Upper lobe of right lung (tissue), 1 donor: Measurements from ENCODE around the gene SLC6A18. TPM values are rescaled to one million over a fixed set of nuclear protein-coding genes. Genes with fewer than 3 reads are reported as not detected.

Experiments
- ATAC-seq: fragments of 200-7000 bp; cut with Tn5 transposase; one replicate; pipeline ENCODE4 v1.9.1; 2020; ENCODE audit warnings: mild to moderate bottlenecking, moderate library complexity
- DNase-seq: peaks from one replicate; pipeline ENCODE4 v3.0.0-alpha.2; 2020
- H3K27ac ChIP-seq: fragments of 200-600 bp; one replicate; pipeline ENCODE4 v1.8.0; 2022
- H3K27me3 ChIP-seq: fragments of 200-600 bp; one replicate; pipeline ENCODE4 v1.8.0; 2022; ENCODE audit warnings: mild to moderate bottlenecking
- H3K36me3 ChIP-seq: fragments of 200-600 bp; one replicate; pipeline ENCODE4 v1.8.0; 2022
- H3K4me1 ChIP-seq: fragments of 200-600 bp; one replicate; pipeline ENCODE4 v1.8.0; 2022
- H3K4me3 ChIP-seq: fragments of 200-600 bp; one replicate; pipeline ENCODE4 v1.8.0; 2022; ENCODE audit warnings: mild to moderate bottlenecking
- H3K9me3 ChIP-seq: fragments of 200-600 bp; one replicate; pipeline ENCODE4 v1.8.0; 2022
- CTCF ChIP-seq: fragments of 200-600 bp; IDR thresholded peaks from one replicate; pipeline ENCODE4 v1.8.0; 2022; ENCODE audit warnings: antibody characterized with exemption
- intact Hi-C: fragments of 100-400 bp; cut with DNase I; formaldehyde crosslinking; loops from one replicate; pipeline ENCODE4 v1.11.0; 2022
- total RNA-seq: library from RNA; stranded (reverse); fragmentation: NEBNext Ultra II Directional; extraction: Animal tissue kit (Norgen Biotek cat#: 25700); gene quantifications from one replicate; pipeline ENCODE4 v1.2.1, GENCODE V29; 2021
- donor health status: DM: no; HTN: yes; CAD: no; lungs with severe emphysema.

The SLC6A18 gene
- total RNA-seq, 1 donor from 2014 or later, result not detected

DNA sequence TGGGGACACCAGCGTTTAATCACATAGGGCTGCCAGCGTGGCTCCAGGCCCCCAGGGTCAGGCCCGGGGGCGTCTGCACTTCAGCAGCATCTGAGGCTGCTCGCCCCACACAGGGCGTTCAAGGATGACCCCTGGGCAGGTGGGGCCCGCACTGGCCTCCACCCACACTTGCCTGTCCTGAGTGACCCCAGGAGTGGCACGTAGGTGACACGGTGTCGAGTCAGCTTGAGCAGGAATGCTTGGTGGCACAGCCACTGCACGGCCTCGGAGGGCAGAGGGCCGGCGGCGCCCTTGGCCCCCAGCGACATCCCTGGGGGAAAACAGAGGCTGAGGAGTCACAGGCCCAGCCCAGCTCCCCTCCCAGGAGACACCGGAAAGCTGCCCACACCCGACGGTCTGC is 29.0 kb downstream of the SLC6A18 start:
- intact Hi-C loops, result no loop called here
- Histone ChIP-seq H3K4me1 (no peaks in the 10 kb centered on the region), H3K4me3 (no peak overlapping the region), H3K9me3 (no peaks in the 10 kb centered on the region), H3K27me3 (no peaks in the 10 kb centered on the region), H3K27ac (no peak overlapping the region), H3K36me3 (no peaks in the 10 kb centered on the region)
- no peak for TF ChIP-seq CTCF
- ATAC-seq (no peak), DNase-seq (no peak)

DNA sequence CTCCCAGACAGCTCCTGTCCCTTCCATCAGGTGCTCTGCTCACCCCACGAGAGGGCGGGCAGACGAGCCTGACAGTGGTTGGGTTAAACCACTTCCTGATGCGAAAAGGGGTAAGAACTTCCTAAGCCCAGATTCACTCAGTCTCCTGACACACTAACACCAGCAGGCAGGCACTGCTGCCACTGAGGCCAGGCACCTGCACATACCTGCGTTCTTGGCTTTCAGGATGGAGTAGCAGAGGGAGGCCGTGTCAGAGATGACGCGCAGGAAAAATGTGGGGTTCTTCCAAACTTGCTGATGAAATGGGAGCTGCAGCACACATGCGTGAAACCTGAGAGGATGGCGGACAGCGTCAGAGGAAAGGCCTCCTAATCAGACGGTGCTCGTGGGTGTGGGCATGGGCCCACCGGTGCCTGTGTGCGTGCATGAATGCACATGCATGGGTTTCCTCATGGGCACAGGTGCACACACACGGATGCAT is 29.9 kb downstream of the SLC6A18 start:
- DNase-seq, result no peak
- no peaks in the 10 kb centered on the region for H3K36me3 ChIP-seq
- H3K4me1 ChIP-seq, result no peaks in the 10 kb centered on the region
- no peaks in the 10 kb centered on the region for H3K9me3 ChIP-seq
- no peak overlapping the region for H3K27ac ChIP-seq
- no peak for ATAC-seq
- intact Hi-C loops, result no loop called here
- no peak for TF ChIP-seq CTCF
- H3K27me3 ChIP-seq, result no peaks in the 10 kb centered on the region
- H3K4me3 ChIP-seq, result no peak overlapping the region

DNA sequence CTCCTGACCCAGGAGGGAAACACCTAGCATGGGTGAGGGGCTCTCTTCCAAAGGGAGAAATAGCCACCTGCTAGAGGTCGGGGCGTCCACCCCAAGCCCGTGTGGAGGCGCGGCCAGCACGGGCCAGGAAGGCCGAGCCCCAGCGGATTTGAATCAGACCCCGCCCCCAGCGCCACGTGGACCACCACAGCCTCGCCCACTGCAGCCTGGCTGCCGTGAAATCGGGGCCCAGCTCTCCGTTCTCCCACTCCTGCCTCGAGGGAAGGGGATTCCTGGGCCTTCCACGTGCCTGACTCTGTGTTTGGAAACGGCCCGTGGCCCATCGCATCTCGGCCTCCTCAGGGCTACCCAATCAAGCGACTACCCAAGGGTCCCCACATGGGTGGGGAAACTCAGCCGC is 31.6 kb downstream of the SLC6A18 start:
- no peak for ATAC-seq
- no peak for DNase-seq
- Histone ChIP-seq H3K4me3 (no peak overlapping the region), H3K9me3 (no peaks in the 10 kb centered on the region), H3K27me3 (no peaks in the 10 kb centered on the region), H3K27ac (no peak overlapping the region), H3K4me1 (no peaks in the 10 kb centered on the region), H3K36me3 (no peaks in the 10 kb centered on the region)
- intact Hi-C loops, result no loop called here
- no peak for TF ChIP-seq CTCF

GRCh38 chr5:1257363-1257762 is 32.2 kb downstream of the SLC6A18 start:
- H3K4me3 ChIP-seq, result no peak overlapping the region
- H3K9me3 ChIP-seq, result no peaks in the 10 kb centered on the region
- intact Hi-C loops, result no loop called here
- H3K27me3 ChIP-seq, result no peaks in the 10 kb centered on the region
- no peaks in the 10 kb centered on the region for H3K36me3 ChIP-seq
- no peak overlapping the region for H3K27ac ChIP-seq
- no peak for TF ChIP-seq CTCF
- ATAC-seq, result no peak
- H3K4me1 ChIP-seq, result no peaks in the 10 kb centered on the region
- no peak for DNase-seq

DNA sequence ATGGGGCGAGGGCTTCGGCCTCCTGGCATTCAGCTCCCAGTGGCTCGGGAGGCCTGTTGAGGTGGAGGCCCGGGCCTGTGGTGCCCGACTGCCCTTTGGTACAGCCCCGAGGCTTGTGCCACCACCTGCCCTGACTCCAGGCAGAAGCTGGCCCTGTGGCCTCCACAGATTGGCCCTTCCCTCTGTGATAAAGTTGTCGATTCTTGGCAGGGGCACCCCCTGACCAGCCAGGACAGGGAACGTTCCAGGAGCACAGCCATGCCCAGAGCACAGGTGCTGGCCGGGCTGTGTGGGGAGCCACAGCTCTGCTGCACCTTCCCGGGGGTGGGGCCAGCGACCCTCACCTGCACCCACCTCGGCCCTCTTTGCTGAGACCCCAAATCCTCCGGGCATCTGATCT is 32.7 kb downstream of the SLC6A18 start:
- DNase-seq, result no peak
- intact Hi-C loops, result no loop called here

More for the DNA sequence above, 32.7 kb downstream of the SLC6A18 start:
- Histone ChIP-seq H3K27ac (no peak overlapping the region), H3K4me3 (no peak overlapping the region), H3K27me3 (no peaks in the 10 kb centered on the region), H3K4me1 (no peaks in the 10 kb centered on the region), H3K9me3 (no peaks in the 10 kb centered on the region), H3K36me3 (no peaks in the 10 kb centered on the region)
- no peak for ATAC-seq
- no peak for TF ChIP-seq CTCF
